Measurements from ENCODE around the gene PPT2.

- TF ChIP-seq CTCF (IDR thresholded peaks at IDR 0.05), result no peak
- no peak for TF ChIP-seq POLR2A (IDR thresholded peaks at IDR 0.05)
Measured at GRCh38 chr6:32194388-32194787, 40.4 kb downstream of the PPT2 start.
